SIG-M5 (cell line): ENCODE results near the gene SLC25A39.

Experiments used
- DNase-seq: peaks from one replicate; lab custom pipeline; 2025; lab: John Stamatoyannopoulos, UW

The SLC25A39 gene

DNA sequence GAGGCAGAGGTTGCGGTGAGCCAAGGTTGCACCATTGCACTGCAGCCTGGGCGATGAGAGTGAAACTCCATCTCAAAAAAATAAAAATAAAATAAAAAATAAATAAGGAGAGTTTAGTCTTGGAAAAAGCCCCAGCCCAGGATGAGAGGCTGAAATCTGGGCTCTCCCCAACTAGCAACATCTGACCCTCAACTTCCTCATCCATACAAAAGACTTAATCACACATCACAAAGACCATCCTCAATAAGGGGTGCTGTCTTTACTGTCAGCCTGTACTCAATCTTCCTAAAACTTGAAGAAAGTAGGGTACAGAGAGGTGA lies 45.3 kb downstream of the SLC25A39 start:
- no peak for DNase-seq

- no peak for DNase-seq
Measured at GRCh38 chr17:44277976-44278375, 46.6 kb downstream of the SLC25A39 start.

DNA sequence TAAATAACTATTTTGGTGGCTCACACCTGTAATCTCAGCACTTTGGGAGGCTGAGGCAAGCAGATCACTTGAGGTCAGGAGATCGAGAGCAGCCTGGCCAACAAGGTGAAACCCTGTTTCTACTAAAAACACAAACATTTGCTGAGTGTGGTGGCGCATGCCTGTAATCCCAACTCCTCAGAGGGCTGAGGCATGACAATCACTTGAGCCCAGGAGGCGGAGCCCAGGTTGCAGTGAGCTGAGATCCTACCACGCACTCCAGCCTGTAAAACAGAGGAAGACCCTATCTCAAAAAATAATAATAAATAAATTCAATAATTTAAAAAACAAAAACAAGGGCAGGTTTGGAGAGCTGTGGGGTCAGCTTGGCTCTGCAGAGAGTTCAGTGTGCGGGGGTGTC lies 51.0 kb downstream of the SLC25A39 start:
- no peak for DNase-seq

DNA sequence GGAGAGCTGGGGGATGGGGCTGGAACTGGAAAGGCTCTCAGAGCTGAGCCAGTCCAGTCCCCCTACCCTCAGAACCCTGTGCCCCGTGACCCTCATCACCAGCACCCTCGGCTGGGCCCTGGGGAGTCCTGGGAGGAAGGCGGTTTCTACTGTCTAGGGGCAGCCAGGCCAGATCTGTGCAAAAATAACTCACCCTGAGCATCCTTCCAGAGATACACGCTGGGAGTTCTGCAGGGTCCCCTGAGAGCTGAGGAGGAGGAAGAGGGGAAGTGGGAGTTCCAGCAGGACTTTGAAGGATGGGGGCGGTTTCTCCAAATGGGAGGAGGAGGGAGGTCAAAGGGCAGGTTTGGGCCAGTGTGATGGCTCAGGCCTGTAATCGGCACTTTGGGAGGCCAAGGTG lies 51.7 kb downstream of the SLC25A39 start:
- DNase-seq = no peak

DNA sequence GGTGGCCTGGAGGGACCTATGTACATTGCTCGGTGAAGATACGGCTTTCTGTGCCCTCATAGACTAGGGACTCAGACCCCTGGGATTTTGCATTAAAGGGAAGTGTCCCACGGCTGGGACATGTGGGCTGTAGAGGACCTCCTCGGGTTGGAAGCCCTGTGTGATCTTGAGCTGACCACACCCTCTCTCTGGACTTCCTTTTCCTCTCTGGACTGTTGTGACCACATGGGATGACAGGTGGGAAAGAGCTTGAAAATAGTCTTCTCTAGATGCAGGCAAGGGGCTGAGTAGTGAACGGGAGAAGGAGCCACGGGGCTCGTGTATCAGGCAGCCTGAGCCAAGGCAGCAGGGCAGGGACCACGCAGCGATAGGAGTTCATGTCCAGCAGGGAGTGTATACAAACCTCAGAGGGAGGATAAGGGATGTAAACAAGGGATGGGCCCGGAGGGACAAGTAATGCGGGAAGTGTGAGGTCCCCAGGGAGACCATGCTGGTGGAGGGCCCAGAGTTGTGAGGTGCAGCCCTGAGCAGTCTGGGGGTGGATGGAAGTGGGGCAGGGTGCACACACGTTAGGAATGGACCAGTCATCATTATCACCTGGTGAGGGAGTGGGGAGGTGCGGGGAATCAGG lies 52.2 kb downstream of the SLC25A39 start:
- no peak for DNase-seq
